ENCODE measurements around the gene DES. TPM values are rescaled to one million over a fixed set of nuclear protein-coding genes. Genes with fewer than 3 reads are reported as not detected.

DES gene
- total RNA-seq, 1 donor from 2014 or later: not detected

DNA sequence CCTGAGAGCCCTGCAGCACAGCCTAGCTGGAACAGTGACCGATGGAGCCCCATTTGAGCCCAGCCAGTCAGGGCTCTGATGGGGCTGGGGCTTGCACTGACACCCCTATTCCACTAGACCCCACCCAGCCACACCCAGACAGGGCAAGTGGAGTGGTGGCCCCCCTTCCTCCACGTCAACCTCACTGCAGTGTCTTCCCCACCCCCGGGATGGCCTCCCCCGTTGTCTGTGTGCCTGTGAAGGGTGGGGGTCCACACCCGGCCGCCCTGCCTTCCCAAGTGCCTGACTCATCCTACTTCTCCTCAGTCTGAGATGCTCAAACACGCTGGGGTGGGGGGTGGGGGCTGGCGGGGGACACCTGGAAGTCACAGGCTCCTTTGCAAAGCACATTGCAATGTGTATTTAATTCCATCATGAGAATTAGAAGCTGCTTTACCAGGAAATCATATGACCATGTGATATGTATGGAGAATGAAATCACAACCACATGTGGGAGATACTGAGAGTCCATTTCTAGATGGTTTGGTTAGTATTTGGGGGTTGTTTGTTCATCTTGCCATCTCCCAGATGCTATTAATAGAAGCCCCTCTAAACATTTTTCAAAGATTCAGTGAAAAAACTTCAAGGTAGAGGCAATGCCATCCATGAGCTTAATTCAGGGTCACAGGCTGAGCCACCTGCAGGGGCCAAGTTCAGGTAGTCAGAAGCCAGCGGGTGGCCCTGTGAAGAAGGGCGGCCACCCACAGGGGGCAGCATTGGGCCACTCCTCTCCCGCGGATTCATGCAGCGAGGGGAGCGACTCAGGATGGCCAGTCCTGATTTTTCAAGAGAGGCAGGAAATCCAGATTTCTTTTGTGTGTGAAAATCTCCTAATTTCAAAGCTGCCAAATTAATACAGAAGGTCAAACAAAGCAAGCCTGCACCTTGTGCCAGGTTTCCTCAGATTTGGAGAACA is 57.8 kb downstream of the DES start:
- H3K9me3 Mint-ChIP-seq: peaks cover 2% of the 10 kb centered on the region
- Histone ChIP-seq H2AFZ (replicated peaks) (peak overlapping the region; percentile 67), H3K4me3 (peak overlapping the region; percentile 53)

More for the DNA sequence above, 57.8 kb downstream of the DES start:
- Mint-ChIP-seq H3K36me3 (no peaks in the 10 kb centered on the region), H3K27me3 (ENCODE audit: insufficient read depth, low read depth) (peaks cover 6% of the 10 kb centered on the region), H3K27ac (no peak overlapping the region), H3K4me1 (peaks cover 25% of the 10 kb centered on the region), H3K4me3 (peak overlapping the region; percentile 78)
- Histone ChIP-seq H3K9ac (no peak overlapping the region), H3K9me3 (ENCODE audit: low read depth) (no peaks in the 10 kb centered on the region), H3K4me2 (peak overlapping the region; percentile 88), H3K27me3 (peaks cover 8% of the 10 kb centered on the region), H3K79me2 (ENCODE audit: low read depth) (no peaks in the 10 kb centered on the region), H3F3A (ENCODE audit: low read depth) (no peaks in the 10 kb centered on the region), H4K20me1 (ENCODE audit: low read depth) (no peaks in the 10 kb centered on the region), H3K27ac (no peak overlapping the region), H3K36me3 (no peaks in the 10 kb centered on the region), H3K4me1 (peaks cover 5% of the 10 kb centered on the region)
- TF ChIP-seq EZH2 (IDR thresholded peaks at IDR 0.05) (peak; percentile 40), EZH2phosphoT487 (IDR thresholded peaks at IDR 0.05) (no peak)
- TF ChIP-seq, protein P1, sequence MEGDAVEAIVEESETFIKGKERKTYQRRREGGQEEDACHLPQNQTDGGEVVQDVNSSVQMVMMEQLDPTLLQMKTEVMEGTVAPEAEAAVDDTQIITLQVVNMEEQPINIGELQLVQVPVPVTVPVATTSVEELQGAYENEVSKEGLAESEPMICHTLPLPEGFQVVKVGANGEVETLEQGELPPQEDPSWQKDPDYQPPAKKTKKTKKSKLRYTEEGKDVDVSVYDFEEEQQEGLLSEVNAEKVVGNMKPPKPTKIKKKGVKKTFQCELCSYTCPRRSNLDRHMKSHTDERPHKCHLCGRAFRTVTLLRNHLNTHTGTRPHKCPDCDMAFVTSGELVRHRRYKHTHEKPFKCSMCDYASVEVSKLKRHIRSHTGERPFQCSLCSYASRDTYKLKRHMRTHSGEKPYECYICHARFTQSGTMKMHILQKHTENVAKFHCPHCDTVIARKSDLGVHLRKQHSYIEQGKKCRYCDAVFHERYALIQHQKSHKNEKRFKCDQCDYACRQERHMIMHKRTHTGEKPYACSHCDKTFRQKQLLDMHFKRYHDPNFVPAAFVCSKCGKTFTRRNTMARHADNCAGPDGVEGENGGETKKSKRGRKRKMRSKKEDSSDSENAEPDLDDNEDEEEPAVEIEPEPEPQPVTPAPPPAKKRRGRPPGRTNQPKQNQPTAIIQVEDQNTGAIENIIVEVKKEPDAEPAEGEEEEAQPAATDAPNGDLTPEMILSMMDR (IDR thresholded peaks at IDR 0.05): peak; percentile 87
- DNase-seq (ENCODE audit: low spot score): peak; percentile 79

Other genes with a start within 250 kb of the DES start
- gene SLC23A3, start 248.3 kb upstream of the DES start, total RNA-seq (ENCODE audit: low replicate concordance): 0.06 and 1.4 TPM in 2 replicates
- 15.8 and 21.8 TPM in 2 replicates for gene CNPPD1, start 241.5 kb upstream of the DES start, total RNA-seq (ENCODE audit: low replicate concordance)
- gene RETREG2, start 240.1 kb upstream of the DES start, total RNA-seq (ENCODE audit: low replicate concordance): 32.9 and 53.5 TPM in 2 replicates
- 13.6 and 23.8 TPM in 2 replicates for gene ZFAND2B, start 211.6 kb upstream of the DES start, total RNA-seq (ENCODE audit: low replicate concordance)
- gene ABCB6, start 199.4 kb upstream of the DES start, total RNA-seq (ENCODE audit: low replicate concordance): 14.0 and 14.3 TPM in 2 replicates
- gene ATG9A, start 188.7 kb upstream of the DES start, total RNA-seq (ENCODE audit: low replicate concordance): 32.7 and 40.3 TPM in 2 replicates
- gene ANKZF1, start 188.6 kb upstream of the DES start, total RNA-seq (ENCODE audit: low replicate concordance): 65.9 and 76.3 TPM in 2 replicates
- gene GLB1L, start 172.9 kb upstream of the DES start, total RNA-seq (ENCODE audit: low replicate concordance): 7.2 and 14.7 TPM in 2 replicates
- 19.9 and 26.8 TPM in 2 replicates for gene STK16, start 172.9 kb upstream of the DES start, total RNA-seq (ENCODE audit: low replicate concordance)
- gene TUBA4B, start 165.1 kb upstream of the DES start, total RNA-seq (ENCODE audit: low replicate concordance): not detected in 2 replicates
- 0.56 TPM in 1 of 2 replicates, not detected in the other for gene TUBA4A, start 164.5 kb upstream of the DES start, total RNA-seq (ENCODE audit: low replicate concordance)
- 35.0 and 37.0 TPM in 2 replicates for gene DNAJB2, start 139.0 kb upstream of the DES start, total RNA-seq (ENCODE audit: low replicate concordance)
- 0.60 and 4.2 TPM in 2 replicates for gene PTPRN, start 109.0 kb upstream of the DES start, total RNA-seq (ENCODE audit: low replicate concordance)
- not detected in 2 replicates for gene RESP18, start 85.6 kb upstream of the DES start, total RNA-seq (ENCODE audit: low replicate concordance)
- gene DNPEP, start 30.5 kb upstream of the DES start, total RNA-seq (ENCODE audit: low replicate concordance): 36.6 and 120 TPM in 2 replicates
- 5.6 and 18.4 TPM in 2 replicates for gene SPEG, start 16.5 kb downstream of the DES start, total RNA-seq (ENCODE audit: low replicate concordance)
- 23.8 and 49.3 TPM in 2 replicates for gene GMPPA, start 80.5 kb downstream of the DES start, total RNA-seq (ENCODE audit: low replicate concordance)
- gene ASIC4, start 96.1 kb downstream of the DES start, total RNA-seq (ENCODE audit: low replicate concordance): 0.26 and 2.4 TPM in 2 replicates
- gene CHPF, start 125.4 kb downstream of the DES start, total RNA-seq (ENCODE audit: low replicate concordance): 6.7 and 27.7 TPM in 2 replicates
- 0.79 and 2.3 TPM in 2 replicates for gene TMEM198, start 125.7 kb downstream of the DES start, total RNA-seq (ENCODE audit: low replicate concordance)
- 31.0 and 111 TPM in 2 replicates for gene OBSL1, start 153.2 kb downstream of the DES start, total RNA-seq (ENCODE audit: low replicate concordance)
- gene INHA, start 153.9 kb downstream of the DES start, total RNA-seq (ENCODE audit: low replicate concordance): 0.31 TPM in 1 of 2 replicates, not detected in the other
- 16.8 and 22.7 TPM in 2 replicates for gene STK11IP, start 179.5 kb downstream of the DES start, total RNA-seq (ENCODE audit: low replicate concordance)
- gene SLC4A3, start 209.3 kb downstream of the DES start, total RNA-seq (ENCODE audit: low replicate concordance): 0.88 and 3.7 TPM in 2 replicates